Measurements from ENCODE around the gene B3GNT9.

DNA sequence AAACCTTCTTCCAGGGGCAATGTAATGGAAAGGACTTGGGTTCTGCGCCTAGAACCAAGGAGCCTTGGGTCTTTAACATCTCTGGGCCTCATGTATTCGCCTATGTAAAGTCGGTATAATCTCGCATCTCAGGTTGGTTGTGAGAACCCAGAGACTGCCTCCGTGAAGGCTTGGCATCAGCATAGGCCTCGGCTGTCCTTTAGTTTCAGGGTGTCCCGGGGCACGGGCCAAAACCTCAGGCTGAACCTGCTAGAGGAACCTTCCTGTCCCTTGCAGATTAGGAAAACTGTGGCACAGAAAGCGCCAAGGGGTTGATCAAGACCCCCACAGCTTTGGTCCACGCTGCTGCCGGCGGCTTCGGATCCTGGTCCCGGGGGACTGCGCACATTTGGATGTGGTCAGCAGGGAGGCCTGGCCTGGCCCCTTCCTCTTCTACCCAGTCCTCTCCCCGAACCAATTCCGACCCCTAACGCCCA is 41.8 kb downstream of the B3GNT9 start:
- no peak for TF ChIP-seq CTCF (IDR thresholded peaks at IDR 0.05)
- TF ChIP-seq POLR2AphosphoS5 (IDR thresholded peaks at IDR 0.05; ENCODE audit: low read depth, low read length): no peak
- TF ChIP-seq, protein P1, sequence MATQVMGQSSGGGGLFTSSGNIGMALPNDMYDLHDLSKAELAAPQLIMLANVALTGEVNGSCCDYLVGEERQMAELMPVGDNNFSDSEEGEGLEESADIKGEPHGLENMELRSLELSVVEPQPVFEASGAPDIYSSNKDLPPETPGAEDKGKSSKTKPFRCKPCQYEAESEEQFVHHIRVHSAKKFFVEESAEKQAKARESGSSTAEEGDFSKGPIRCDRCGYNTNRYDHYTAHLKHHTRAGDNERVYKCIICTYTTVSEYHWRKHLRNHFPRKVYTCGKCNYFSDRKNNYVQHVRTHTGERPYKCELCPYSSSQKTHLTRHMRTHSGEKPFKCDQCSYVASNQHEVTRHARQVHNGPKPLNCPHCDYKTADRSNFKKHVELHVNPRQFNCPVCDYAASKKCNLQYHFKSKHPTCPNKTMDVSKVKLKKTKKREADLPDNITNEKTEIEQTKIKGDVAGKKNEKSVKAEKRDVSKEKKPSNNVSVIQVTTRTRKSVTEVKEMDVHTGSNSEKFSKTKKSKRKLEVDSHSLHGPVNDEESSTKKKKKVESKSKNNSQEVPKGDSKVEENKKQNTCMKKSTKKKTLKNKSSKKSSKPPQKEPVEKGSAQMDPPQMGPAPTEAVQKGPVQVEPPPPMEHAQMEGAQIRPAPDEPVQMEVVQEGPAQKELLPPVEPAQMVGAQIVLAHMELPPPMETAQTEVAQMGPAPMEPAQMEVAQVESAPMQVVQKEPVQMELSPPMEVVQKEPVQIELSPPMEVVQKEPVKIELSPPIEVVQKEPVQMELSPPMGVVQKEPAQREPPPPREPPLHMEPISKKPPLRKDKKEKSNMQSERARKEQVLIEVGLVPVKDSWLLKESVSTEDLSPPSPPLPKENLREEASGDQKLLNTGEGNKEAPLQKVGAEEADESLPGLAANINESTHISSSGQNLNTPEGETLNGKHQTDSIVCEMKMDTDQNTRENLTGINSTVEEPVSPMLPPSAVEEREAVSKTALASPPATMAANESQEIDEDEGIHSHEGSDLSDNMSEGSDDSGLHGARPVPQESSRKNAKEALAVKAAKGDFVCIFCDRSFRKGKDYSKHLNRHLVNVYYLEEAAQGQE (IDR thresholded peaks at IDR 0.05; ENCODE audit: insufficient read depth in 1 of 2, low read depth in 2 of 2, low read length in 1 of 2): no peak

All from Panc1 (cell line).